HG03139 (cell line): ENCODE results near the gene KCNQ1.

ENCODE experiments used
- ATAC-seq: cut with Tn5 transposase; IDR thresholded peaks from one replicate; pipeline ENCODE4 v1.9.1; 2021; ENCODE audit not compliant: unreplicated experiment

The KCNQ1 gene

DNA sequence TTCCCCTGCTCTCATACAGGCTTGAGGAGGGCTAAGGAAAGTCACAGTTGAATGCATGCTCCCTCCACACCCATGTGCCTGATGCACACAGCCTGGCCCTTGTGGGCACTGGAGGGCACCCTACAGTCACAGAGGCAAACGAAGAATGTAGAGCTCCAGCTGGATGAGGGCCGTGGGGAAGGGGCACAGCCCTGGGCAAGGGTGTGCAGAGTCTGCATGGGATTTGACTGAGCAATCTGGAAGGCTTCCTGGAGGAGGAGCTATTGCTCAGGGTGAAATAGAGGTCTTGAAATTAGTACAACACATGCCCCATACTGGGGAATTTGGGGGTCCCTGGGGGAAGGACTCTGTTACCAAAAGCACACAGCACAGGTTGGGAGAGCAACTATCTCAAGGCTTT is 64.0 kb downstream of the KCNQ1 start:
- ATAC-seq = no peak

DNA sequence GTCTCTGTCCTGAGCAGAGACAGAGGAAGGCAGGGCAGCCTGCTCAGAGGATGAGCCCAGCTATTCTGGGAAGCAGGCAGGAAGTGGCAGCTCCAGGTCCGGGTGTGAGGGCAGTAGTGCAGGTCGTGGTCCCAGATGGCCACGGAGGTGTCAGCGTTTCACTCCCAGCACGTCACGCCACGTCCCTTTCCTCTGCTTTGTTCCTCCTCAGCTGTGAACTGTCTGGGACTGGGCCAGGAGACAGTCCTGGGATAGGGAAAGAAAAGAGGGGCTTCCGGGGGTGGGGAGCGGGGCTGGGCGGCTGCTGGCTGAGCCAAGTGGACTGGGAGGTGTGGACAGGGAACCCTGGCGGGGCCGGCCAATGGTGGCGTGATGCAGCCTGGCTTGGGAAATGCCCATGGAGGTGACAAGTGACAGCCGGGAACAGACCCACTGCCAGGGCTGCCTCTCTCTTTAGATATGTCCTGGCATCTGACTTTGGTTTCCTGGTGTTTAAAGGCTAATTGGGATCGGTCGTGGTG is 64.7 kb downstream of the KCNQ1 start:
- ATAC-seq = no peak

DNA sequence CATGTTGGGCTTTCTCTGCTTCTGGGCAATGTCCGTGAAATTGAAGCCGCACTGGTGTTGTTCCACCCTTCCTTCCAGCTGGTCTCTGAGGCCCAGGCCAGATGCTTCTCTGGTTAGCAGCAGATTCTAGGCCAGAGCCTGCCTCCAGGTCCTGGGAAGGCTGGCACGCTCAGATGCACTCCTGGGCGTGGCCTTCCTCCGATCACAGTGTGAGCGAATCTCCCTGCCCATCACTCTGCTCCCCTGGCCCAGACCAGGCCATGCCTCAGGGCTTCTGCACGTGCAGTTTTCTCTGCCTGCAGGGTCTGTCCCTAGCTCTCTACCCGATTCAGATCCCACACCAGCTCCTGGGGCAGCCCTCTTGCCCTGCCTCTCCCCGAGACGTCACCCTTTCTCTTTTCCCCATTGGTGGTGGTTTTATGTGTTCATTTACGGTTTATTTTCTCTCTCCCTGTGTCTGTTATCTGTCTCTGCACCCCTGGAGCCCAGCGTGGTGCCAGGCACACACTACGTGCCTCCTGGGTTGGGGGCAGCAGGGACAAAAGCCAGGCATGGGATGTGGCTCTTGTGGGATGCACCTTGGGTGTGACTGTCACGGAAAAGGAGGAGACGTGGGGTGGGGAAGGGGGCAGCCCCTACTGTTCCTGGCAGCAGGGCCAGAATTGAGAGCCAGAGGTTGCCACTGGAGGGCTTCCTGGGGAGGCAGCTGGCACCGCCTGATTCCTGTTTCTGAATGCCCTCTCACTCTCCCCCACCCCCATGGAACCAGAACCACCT is 66.0 kb downstream of the KCNQ1 start:
- no peak for ATAC-seq

DNA sequence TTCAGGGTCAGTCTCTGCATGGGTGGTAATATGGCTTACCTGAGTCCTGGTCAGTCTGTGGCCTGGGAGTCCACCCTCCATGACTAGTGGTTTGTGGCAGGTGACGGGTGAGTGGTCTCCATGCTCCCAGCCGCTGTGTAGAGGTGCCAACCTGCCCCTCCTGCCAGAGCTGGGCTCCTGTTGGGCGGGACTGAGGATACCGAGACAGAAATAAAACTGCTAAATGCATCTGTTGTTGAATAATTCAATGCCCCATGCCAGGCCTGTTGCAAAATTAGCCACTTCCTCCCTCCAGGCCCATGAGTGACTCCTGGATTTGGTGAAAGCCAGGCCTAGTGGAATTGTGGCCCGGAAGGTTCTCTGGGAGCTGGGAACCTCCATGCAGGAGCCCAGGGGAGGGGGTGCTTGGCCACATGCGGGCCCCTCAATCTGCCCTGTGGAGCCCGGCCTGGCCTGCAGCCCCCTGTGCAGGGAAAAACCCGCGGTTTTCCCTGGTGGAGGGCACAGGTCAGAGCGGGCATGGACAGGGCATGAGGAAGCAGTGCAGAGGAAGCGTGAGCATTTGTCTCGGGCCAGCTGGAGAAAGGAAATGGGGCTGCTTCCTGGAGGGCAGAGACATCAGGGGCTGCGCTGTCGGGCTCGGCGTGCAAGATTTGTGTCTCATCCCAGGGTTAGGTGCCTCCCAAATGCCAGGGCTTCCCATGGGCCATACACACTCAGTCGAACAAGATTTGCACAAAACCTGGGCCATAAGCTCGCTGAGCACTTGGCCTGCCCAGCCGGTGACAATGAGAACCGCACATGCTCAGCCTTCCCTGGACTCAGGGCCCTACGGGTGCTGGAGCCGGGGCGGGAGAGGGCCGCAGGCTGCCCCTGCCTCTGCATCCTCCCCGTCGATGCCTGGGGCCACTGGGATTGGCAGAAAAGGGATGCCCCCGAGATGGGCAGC is 66.9 kb downstream of the KCNQ1 start:
- no peak for ATAC-seq

DNA sequence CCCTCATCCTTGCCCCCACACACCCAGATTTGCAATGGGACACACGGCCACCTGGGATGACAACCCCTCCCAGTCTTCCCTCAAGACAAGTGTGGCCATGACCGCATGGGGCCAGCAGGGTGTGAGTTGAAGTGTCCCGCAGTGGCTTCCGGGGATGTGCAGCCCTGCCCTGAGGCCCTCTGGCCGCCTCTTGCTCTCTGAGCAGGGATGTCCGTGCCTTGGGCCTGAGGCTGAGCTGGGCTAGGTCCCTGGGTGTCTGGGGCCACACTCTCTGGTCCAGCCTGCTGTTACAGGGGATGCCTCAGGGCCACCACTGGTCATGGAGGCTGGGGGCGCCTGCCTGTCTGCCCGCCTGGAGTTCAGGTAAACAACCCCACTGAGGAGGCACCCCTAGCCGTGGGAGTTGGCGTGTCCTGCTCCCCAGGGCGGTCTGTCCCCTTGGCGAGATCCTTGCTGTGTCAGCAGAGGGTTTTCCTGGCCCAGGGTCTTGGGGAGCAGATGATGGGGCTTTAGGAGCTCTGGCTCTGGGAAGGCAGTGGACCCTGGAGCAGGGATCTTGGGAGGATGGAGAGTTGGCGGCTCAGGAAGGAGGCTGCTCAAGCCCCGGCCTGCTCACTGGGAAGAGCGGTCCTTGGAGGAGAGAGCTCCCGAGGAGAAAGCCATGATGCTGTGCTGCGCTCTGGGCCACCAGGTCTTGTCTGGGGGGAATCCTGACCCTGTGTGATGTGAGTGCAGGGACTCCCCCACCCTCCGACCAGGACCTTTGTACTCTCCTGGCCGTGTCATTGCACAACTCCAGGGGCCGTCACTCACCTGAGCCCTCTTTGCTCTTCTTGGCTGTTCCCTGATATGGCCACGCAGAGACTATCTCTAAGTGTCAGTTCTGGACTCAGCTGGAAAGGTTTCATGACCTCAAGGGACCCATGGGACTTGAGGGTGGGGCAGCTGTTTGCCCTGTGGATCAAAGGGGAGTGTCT is 67.9 kb downstream of the KCNQ1 start:
- ATAC-seq = no peak

DNA sequence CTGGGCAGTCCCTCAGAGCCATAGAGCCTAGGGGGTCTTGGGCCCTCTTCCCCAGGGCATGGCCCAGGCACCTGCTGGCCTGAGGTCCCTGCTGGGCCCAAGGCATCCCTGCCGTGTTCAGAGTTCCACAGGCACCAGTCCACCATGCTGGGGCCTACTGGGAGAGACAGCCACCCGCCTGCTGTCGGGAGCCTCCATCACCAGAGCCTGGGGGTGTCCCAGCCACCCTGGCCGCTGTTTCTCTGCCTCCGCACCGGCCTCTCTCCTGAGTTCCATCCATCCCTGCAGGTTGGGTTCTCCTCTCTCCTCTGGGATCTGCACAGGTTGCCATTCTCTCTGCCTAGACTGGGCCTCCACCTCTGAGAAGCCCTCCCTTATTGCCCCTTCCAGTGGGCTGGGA is 68.6 kb downstream of the KCNQ1 start:
- ATAC-seq = no peak

DNA sequence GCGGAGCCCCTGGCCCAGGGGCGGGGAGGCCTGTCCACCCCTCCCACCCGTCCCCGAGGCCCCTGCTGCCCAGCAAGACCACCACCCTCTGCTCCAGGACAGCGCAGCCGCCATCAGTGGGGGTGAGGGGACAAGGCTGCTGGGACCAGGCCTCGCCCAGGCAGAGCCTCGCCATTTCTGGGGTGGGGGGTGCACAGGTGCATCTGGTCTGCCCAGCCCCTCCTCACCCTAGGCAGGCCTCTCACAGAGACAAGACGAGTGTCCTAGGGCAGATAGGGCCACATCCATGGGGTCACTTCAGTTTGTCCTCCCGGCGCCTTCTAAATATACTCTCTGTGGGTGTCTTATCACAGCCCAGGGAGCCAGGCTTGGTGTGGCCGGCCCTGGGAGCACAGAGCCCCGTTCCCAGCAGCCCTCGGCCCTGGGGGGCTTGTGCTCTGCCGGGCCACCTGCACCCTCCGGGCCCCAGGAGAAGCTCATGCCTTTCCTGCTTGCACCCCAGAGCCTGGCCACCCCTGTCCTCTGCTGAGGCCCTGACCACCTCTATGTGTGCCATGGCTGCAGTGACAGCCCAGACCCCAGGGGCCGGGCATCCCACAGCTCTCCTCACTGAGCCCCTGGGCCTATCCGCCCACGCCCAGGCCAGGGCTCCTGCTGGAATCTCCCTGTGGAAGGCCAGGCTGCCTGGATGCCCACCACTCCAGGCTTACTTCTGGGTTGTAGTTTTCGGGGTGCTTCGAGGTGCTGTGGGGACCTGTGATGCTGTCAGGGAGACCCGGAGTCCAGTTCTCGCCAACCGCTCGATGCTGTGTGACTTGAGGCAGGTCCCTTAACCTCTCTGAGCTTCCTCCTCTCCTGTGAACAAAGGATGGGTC is 70.8 kb downstream of the KCNQ1 start:
- no peak for ATAC-seq

DNA sequence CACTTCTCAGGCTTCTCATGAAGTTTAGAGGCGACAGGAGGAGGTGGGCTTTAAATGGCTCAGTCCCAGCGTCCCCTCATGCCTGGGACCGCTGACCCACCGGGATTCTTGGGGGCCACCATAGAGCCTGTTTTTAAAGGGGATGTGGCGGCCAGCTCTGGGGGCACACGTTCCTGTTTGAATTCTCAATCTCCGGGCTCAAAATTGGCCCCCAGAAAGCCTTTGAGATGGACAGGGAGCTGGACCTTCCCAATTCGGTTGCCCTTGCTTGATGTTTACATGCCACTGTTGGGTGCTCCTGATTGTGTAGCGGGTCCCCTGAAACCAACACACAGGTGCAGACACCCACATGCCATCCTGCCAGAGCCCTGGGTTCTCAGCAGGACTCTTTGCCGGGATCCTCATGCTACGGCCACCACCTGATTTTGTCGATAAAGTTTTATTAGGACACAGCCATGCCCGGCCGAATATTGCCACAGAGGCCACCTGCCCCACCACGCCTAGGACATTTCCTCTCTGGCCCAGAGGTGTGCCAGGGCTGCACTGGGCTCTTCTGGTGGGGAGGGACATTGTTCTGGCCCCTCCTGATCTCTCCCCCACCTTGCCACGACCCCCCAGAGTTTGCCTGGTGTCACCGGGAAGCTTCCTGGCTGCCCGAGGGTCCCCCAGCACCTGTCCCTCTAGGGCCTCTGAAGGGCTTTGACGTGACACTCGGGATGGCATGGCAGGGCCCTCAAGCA is 71.6 kb downstream of the KCNQ1 start:
- no peak for ATAC-seq

DNA sequence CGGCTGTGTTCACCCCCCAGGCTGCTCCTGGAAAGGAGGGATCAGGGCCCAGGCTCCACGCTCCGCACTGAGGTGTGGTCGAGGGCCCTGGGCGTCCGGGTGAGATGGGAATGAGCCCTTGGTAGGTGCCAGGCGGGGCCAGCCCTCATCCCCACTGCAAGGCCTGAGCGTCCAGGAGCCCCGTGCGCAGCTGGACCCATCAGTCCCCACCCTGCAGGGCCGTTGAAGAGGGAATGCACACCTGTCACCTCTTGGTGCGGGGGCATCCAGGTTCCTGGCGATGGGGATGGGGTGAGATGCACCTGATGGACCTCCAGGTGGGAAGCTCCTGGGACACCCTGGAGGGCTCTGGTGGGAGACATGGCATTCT is 72.2 kb downstream of the KCNQ1 start:
- ATAC-seq = no peak

DNA sequence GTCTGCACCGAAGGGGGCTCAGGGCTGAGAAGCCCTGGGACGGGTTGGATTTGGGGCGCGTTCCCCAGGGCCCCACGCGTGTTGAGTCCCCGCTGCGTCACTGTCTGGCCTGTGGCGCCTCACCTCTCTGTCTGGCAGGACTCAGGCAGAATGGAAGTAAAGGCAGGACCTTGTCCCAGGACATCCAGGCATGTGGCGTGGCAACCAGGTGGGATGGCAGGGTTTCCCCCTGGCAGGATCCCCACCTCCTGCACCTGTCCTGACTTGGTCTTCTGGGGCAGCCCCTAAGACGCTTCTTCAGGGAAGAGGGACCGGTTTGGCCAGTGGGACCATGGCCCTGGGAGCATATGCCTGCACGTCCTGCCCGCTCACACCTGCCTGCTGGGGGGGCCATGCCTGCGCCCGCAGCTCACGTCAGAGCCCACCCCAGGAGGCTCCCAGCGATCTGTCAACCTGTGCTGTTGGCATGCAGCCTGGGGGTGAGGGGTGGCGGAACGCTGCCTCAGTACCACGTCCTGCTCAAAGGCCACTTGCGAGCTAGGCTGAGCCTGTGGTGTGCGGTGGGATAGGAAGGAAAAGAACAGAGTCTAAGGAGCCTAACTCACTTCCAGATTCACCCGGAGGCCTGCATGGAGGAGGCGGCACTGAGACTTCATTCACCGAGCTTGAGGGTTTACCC is 72.7 kb downstream of the KCNQ1 start:
- ATAC-seq = no peak

DNA sequence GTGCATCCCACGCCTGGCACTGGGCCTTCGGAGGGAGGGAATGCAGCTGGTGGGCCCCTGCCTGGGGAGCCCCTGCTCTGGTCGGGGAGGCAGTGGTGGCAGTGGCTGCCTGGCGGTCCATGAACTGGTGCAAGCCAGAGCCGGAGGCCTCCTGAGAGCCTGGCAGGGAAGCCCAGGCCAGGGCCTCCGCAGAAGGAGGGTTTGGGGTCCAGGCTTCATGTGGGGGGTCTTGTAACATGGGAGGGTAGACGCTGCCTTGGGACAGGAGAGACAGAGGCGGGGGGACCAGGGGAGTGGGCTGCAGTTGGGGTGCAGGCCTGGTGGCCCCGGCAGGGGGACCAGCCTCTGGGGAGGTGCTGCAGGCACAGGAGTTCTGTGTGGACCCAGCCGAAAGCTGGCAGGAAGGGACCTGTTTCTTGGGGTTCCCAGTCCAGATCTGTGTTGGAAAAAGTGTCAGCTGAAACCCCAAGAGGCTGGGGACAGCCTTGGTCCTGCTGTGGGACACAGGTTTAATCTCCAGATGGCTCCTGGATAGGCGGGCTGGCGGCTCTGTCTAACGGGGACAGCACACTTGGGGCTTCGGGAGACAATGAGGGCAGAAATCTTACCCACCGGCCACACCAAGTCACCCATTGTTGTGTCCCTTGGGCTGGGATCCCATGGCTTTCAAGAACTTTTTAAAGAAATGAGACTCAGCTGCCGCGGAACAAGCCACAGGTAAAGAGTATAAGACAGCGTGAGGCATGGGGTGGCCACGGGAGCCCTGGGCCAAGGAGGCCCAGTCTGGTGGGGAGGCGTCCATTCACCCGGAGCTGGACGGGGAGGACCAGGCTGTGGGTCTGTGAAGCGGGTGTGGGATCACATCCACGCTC is 73.5 kb downstream of the KCNQ1 start:
- no peak for ATAC-seq

DNA sequence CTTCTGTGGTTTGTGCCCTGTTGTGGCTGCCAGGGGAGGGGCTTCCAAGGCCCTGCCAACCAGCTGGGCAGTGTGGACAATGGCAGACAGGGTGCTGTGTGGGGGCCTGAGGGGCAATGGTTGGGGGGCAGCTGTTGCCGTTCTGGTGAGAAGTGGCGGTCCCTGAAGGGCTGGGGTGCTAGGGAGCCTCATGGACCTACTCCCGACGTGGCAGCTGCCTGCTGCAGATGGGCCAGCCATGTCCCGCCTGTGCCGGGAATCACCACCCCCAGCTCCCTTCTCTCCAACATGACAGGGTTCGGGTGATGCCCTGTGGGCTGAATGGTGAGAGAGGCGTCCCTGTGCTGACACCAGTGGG is 74.2 kb downstream of the KCNQ1 start:
- no peak for ATAC-seq

DNA sequence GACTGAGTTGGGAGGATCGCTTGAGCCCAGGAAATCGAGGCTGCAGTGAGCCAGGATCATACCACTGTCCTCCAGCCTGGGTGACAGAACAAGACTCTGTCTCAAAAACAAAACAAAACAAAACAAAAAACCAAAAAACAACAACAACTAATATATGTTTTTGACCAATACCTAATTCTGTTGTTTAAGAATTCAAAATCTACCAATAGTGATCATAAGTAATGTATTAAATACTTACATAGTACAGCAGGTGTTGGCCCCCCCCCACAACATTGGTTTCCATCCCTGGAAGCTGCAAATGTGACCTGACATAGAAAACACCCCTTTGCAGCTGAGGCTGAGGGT is 74.7 kb downstream of the KCNQ1 start:
- no peak for ATAC-seq

DNA sequence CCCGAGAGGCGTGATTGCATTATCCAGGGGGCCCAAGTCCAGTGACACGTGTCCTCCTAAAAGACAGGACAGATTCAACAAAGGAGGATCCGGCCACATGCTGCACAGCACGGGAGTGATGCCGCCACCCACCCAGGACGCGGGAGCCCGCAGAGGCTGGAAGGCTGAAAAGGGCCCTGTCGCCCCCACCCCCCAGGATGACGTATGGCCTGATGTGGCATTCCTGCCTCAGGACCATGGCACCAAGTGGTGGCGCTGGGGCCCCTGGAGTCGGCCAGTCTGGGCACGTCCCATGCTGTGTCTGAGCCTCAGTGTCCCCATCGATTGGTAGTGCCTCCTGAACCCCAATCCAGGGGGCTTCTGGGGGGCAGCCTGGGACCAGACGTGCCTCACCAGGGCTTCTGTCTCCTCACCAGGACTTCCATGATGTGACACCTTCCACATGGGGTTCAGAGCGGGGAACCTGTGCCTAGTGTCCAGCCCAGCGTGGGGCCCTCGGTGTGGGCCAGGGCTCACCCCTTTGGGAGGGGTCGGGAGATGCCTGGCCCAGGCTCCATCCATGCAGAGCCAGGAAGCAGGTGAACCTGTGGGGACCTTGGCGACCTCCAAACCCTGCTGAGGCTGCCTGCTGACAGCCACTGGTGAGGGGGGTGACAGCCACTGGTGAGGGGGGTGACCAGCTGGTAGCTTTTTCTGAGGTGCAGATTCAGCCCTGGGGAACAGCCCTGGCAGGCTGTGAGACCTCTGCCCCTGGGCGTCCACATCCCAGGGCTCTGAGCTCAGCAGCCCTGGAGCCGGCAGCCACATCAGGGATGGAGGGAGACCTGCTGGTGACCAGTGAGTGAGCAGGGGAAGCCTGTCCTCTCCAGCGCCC is 75.3 kb downstream of the KCNQ1 start:
- ATAC-seq = no peak

DNA sequence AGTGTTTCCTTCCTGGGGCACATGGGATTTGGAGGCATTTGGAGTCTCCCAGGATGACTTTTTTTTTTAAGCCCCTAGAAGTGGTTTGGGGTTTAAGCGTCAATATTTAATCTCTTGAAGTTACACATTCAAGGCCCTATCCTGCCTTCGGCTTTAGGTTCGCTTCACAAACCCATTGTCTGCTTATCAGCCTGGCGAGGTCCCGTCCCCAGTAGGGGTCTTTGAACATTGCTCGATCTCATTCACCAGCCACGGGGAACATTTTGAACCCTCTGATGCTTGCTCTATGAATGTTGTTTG is 75.9 kb downstream of the KCNQ1 start:
- no peak for ATAC-seq

DNA sequence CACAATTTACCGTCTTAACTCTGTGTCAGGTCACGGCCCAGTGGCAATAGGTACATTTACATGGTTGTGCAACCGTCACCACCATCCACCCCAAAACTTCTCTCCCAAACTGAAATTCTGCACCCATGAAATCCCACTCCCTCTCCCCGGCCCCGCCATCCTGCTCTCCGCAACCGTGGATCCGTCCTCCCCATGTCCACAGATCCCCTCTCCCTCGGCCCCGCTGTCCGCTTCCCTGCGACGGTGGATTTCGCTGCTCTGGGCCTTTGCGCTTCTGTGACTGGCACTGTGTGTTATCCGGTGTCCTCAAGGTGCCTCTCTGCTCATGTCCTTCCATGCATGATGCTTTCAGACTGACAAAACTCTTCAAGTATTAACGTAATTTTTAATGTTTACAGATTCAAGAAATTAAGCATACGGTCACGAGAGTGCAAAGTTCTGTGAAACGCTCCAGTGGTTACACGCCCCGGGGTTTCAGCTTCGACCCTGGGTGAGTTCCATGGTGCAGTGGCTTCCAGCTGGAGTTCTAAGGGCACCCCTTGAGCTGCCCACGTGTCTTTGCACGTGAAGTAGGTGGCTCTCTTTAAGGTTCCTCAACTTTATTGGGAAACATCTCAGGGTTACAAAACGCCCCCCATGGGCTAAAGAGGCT is 76.4 kb downstream of the KCNQ1 start:
- ATAC-seq = no peak
